ENCODE measurements around the gene ERGIC3.
A peak's percentile ranks its signal among the peaks of the same experiment; 100 is the strongest.
"Not testable (repeated sequence)": the region's sequence is repeated elsewhere in the genome, so short reads cannot be mapped to it uniquely, and the experiment has no call there.

ERGIC3 gene

DNA sequence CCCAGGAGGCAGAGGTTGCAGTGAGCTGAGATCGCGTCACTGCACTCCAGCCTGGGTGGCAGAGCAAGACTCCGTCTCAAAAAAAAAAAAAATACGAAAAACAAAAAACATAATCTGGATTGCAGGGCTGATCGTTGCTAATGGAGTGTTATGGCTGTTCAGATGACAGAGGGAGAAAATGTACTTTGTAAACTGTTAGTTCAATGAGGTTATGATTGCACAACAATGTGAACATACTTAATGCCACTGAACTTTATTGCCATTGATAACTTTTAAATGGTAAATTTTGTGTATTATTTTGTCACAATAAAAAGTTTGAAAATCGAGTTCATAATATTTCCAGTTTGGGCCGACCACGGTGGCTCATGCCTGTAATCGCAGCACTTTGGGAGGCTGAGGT, 22.9 kb upstream of the ERGIC3 start:
- no peak for DNase-seq (ENCODE audit: low read depth)

DNA sequence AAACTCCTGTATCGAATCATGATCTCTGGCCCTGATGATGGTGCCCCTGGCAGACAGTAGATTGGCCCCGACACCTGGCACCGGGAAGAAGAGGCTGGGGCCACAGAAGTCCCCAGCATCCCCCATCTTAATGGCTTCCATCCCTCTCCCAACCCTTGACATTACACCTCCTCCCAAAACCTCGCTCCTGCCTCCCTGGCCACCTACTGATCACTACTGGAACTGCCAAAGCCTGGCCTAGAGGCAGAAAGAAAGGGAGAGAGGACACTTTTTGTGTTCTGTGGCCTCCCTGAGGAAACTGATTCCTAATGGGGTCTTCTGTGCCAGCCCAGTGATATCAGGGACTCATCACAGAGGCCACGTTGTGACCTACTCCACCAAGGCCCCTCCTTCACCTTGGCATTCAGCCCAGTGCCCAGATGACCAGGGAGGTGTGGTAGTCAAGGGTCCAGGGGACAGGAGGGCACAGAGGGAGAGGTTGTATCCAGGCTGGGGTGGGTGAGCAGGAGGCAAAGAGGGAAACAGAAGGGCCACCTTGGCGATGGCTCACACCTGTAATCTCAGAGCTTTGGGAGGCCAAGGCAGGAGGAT, 18.5 kb upstream of the ERGIC3 start:
- DNase-seq (ENCODE audit: low read depth) = no peak

DNA sequence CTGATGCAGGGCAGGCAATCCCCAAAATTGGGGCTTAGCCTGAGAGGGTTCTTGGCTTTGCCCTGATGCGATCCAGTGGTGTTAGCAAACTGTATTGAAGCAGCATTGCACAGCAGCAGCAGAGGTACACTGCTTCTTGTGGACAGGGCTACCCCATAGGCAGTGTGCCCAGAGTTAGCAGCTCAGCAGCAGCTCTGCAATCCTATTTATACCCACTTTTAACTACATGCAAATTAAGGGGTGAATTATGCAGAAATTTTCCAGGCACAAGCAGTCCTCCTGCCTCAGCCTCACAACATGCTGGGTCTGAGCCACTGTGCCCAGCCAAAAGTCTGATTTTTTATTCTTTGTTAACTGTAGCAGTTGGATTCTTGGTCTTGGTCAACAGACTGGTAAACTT, 16.2 kb upstream of the ERGIC3 start:
- DNase-seq (ENCODE audit: low read depth) = no peak

DNA sequence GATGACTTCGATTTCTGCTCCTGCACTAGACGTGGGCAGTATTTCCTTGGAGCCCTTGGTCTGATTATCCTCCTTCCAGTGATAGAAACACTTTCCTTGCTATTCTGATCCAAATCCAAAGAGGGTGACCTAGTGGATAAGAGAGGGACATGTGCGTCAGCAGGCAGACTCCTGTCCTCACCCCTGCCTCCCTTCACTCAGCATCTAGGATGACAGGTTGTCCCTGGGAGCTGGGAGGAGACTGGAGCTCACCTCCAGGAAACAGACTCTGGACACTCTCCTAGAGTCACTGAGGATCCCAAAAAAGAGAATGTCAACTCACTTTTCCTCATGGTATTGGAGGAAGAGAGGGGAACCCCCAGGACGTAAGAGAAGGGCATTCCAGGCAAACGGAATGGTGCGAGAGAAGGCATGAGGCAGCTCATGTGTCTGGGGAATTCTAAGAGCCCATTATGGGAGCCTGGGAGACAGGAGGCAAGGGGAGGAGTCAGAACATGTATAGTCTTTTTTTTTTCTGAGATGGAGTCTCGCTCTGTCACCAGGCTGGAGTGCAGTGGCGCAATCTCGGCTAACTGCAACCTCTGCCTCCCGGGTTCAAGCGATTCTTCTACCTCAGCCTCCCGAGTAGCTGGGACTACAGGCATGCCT, 14.6 kb upstream of the ERGIC3 start:
- DNase-seq (ENCODE audit: low read depth) = no peak

DNA sequence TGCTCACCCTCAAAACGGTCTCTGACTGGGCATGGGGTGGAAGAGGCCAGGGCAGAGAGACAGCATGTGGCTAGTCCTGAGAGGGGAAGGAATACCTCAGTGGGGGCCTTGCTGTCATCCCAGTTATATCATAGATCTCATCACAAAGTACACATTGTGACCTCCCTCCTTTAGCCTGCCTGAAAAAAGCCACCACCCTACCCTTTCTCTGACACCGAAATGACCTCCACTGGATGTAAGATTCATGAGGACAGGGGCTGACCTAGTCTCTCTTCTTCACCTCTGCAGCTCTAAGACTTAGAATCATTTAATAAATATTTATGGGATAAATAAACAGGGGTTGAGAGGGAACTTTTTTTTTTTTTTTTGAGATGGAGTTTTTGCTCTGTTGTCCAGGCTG, 12.3 kb upstream of the ERGIC3 start, which contains the start of gene C20orf173:
C20orf173 (minus strand) TSS at position 101 of the 400 bp plus-strand sequence. CDS start 279 bp downstream, outside the sequence.
- DNase-seq (ENCODE audit: low read depth) = no peak

DNA sequence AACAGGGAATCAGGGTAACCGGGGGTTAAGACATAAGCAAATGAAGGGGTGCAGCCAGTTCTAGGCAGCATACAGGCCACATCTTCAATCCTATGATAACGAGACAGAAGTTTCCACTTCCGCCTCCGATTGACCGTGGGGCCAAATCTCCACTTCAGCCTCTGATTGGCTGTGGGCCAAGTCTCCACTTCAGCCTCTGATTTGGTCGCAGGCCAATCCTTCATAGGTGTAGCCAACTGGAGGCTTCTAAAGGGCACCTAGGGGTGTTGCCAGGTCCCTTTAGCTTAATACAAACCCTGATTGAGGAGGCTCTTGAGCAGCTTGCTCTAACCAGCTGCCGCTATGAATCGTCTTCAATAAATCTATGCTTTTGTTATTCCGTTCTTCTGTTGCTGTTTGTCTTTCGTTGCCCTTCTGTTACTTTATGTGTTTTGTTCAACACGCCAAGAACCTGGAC, 2.1 kb upstream of the ERGIC3 start:
- DNase-seq (ENCODE audit: low read depth) = no peak

DNA sequence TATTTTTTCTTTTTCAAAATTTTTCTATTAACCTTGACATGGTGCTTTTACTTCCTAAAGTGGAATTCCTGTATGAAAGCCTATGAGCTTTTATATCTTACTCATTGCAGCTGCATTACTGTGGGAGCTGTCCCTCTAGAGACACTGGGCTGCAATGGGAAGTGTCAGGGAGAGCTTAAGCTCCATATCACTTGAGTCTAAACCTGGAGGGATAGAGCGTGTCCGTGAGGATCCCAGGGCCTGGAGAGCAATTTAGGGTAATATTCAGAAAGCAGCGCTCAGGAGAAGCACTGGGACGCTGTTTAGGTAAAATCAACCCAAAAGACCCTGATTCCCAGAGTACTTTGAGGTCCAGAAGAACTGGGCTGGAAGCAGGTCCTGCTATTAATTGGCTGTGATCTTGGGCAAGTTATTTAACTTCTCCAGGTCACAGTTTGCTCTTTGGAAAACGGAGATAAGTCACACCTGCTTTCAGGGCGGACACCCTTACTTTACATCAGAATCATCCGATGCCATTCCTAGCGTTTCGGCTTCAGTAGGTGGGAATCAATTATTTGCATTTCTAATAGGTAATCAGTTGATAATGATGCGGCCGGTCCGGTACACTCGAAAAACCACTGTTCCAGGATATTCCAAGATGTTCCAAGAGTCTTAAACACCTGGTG, 628 bp upstream of the ERGIC3 start:
- DNase-seq (ENCODE audit: low read depth) = no peak

DNA sequence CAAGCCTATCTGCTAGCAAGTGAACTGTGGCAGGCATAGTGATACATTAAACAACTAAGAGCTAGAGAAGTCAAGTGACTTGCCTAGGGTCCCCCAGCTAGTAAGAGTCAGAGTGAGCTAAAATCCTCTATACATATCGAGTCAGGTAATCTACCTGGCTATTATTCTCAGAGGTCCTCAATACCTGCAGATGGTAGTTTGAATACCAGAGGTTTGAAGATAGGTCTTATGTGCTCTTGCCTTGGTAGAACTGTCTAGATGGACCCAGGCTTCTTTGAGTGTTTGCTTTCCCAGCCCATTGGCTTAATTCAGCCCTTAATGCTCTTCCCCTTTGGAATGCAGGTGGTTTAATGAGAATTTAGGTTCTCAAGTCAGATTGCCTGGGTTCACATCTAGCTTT, 1.1 kb downstream of the ERGIC3 start:
- no peak for DNase-seq (ENCODE audit: low read depth)

DNA sequence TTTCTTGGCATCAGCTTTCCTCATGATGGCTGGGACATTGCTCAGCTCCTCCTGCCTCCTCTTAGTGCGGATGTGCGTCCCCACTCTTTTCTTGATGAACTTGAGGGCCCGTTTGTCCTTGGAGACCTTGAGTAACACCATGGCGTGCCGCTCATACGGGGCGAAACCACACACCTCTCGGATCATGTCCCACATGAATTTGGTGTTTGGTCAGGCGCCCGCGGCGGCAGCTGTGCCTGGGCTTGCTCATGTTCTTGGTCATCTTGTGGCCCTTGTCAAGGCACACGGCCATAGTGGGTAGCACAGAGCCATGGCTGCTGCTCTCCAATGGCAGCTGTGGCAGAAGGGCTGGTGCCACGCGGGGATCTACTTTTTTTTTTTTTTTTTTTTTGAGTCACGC, 2.6 kb downstream of the ERGIC3 start:
- DNase-seq (ENCODE audit: low read depth) = no peak

DNA sequence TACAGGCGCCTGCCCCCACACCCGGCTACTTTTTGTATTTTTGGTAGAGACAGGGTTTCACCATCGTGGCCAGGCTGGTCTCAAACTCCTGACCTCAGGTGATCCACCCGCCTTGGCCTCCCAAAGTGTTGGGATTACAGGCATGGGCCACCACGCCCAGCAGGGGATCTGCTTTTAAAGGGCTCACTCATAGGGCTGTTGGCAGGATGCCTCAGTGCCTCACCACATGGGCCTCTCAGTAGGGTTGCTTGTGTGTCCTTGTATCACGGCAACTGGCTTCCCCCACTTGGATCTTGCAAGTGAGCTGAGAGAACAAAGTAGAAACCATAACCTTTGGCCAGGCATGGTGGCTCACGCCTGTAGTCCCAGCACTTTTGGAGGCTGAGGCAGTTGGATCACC, 3.1 kb downstream of the ERGIC3 start:
- not testable (repeated sequence) for DNase-seq (ENCODE audit: low read depth)

DNA sequence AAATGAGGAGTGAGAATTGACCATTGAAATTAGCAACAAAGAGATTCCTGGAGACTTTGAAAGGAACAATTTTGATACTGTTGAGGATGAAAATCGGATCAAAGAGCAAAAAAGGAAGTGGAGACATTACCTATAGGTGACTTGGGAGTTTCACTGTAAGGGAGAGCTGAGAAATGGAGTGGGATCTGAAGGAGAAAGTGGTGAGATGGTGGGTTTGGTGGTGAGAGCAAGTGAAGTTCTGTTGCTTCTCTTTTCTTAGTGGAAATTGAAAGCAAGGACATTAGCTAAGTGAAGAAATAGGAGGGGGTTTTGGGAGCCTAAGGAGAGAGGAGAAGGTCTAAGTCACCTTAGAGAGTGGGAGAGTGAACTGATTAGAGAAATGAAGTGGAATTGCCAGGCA, 4.2 kb downstream of the ERGIC3 start:
- no peak for DNase-seq (ENCODE audit: low read depth)

DNA sequence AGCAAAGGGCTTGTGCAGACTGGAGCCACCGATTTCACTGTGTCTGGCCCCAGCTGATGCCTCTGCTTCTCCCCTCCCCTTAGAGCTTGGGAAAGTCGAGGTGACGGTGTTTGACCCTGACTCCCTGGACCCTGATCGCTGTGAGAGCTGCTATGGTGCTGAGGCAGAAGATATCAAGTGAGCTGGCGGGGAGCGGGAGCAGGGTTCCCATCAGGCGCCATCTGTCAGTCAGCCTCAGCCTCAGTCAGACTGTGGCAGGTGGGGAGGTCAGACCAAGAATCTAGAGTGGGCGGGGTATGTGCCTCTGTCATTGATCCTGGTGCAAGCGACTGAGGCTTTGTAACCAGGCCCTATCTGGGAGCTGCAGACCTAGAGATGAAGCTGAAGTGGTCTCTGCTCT, 5.5 kb downstream of the ERGIC3 start:
- no peak for DNase-seq (ENCODE audit: low read depth)

DNA sequence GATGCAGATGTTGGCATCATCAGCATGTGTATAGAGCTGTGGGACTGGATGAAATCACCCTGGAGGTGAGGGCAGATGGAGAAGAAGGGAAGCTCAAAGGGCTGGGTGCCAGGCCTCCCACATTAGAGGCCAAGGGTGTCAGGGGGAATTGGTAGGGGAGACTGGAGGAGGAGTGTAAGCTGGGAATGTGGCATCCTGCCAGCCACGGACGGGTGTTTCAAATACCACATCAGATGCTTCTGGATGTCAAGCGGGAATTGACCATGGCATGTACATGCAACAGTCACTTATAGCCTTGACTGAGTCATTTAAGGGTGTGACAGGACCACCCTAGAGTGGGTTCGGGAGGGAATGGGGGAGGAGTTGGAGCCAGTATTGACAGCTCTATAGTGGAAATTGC, 9.6 kb downstream of the ERGIC3 start:
- DNase-seq (ENCODE audit: low read depth) = peak; percentile 35

DNA sequence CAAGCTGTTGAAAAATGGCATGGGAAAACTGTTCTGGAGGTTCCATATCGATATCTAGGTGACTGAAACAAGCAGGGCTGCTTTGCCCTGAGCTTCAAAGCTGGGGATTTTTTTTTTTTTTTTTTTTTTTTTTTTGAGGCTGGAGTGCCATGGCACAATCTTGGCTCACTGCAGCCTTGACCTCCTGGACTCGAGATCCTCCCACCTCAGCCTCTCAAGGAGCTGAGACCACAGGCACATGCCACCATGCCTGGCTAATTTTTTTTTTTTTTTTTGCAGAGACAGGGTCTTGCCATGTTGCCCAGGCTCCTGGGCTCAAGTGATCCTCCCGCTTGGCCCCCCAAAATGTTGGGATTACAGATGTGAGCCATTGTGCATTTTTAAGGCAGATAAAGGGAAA, 11.0 kb downstream of the ERGIC3 start:
- no peak for DNase-seq (ENCODE audit: low read depth)

DNA sequence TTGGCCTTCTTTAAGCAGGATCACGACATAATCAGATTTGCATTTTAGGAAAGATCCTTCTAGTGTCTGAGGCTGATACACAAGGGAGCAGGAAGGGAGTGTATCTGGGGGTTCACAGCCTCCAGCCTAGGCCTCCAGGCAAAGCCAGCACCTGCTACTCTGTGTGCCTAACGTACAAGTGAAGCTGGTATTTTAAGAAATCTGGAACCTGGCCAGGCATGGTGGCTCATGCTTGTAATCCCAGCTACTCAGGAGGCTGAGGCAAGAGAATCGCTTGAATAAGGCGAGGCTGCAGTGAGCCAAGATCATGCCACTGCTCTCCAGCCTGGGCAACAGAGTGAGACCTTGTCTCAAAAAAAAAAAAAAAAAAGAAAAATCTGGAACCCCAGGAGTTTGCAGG, 13.6 kb downstream of the ERGIC3 start:
- not testable (repeated sequence) for DNase-seq (ENCODE audit: low read depth)

DNA sequence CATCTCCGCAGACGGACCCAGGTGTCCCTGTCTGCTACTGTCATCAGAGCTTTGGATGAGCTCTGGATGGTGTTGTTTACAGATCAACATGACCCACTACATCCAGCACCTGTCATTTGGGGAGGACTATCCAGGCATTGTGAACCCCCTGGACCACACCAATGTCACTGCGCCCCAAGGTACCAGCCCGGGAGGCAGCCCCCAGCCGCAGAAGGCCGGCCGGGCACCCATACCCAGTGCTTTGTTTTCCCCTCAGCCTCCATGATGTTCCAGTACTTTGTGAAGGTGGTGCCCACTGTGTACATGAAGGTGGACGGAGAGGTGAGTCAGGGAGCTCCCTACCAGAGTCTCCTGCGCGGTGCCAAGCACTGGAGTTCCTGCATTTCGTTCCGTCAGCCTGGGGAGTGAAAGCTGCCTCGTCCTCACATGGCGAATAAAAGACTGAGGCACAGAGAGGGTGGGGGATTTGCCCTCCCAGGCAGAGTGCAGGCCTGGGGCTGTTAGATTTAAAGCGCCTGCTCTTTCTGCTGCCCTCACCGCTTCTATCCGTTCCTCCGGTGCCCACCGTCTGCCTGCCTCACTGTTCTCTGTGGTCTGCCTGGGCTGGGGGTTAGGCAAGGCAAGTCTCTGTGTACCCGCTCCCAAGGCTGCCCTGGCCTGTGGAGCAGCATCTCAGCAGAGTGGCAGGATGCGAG, 14.2 kb downstream of the ERGIC3 start:
- DNase-seq (ENCODE audit: low read depth) = no peak

DNA sequence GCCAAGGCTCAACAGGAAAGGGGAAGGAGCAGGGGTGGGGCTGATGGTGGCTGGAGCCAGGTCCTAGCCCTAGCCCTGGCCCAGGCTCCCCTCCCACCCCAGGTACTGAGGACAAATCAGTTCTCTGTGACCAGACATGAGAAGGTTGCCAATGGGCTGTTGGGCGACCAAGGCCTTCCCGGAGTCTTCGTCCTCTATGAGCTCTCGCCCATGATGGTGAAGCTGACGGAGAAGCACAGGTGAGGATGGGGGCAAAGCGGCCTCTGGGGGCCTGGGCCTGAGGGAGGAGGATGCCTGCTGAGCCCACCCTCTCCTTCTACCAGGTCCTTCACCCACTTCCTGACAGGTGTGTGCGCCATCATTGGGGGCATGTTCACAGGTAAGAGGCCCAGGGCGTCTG, 15.0 kb downstream of the ERGIC3 start:
- no peak for DNase-seq (ENCODE audit: low read depth)

DNA sequence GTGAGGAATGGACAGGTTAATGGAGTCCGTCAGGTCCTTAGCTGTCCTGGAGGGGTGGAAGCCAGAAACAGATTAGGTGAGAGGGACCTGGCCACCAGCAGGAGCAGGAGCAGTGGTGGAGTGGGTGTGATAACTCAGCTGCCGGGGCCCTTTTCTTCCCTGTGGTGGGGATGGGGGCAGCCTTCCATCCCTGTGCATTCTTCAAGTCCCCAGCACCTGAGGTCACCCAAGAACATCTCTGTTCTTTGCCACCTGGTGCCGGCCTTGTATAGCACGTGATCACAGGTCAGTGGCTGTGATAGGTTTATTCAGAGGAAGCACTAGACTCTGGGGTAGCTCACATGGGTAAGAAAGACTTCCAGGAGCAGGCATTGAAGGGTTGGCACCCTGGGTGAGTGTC, 16.6 kb downstream of the ERGIC3 start:
- no peak for DNase-seq (ENCODE audit: low read depth)

DNA sequence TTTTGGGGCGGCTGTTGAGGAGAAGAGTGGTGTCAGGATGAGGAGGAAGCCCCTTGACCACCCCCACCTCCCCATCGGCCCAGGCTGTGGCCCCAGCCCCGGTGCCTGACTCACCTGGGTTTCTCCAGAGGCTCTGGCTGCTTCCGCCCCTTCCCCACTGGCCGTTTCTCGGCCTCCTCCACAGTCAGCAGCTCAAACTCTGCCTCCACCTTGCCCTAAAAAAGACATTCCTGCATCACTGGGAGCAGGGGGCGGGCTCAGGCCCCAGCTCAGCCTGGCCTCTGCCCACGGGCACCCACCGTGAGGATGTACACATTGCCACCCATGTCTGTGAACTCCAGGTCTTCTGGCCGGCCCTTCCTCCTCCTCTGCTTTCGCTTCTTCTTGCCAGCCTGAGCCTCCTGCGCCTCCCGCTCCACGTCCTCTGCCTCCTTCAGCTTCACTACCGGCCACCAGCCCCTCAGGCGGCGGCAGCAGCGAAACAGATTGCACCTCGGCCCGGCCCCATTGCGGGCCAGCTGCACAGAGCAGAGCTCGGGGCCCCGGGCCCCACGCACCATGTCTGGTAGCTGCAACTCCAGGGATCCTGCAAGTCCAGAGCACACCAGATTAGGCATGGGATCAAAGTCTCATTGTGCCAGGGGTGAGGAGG, 17.3 kb downstream of the ERGIC3 start:
- no peak for DNase-seq (ENCODE audit: low read depth)

DNA sequence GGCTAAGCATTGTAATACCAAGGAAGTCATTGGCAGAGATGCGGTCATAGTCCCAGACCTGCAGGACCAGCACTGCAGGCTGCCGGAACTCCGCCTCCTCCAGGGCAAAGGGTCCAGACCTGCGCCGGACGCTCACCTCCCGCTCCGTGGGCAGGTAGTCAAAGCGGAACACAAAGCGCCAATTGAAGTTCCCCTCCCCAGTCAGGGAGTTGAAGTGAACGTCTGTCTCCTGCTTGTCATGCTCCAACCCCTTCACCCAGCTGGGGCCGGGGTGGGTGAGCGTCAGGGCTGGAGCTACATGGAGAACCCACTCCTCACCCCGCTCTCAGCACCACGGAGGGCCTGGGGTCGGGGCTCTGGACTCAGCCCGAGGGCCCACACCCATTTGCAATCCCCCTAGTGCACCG, 18.2 kb downstream of the ERGIC3 start:
- DNase-seq (ENCODE audit: low read depth) = no peak

DNA sequence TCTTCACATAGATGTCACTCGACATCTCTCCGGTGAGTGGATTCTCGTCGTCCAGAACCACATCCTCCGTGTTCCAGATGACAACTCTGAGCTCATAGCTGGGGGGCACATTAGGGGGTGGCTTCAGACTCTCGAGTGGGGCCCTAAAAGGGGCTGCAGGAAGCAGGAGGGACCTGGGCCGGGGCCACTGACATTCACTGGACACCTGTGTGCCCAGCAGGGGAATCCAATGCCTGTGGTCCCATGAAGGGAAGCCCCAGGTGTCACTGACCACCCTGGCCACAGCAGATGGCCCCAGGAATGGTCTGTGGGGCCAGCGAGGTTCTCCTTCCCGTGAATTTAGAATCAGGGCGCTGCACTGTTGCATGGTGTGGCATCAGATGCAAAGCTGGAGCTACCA, 18.7 kb downstream of the ERGIC3 start:
- DNase-seq (ENCODE audit: low read depth) = no peak

DNA sequence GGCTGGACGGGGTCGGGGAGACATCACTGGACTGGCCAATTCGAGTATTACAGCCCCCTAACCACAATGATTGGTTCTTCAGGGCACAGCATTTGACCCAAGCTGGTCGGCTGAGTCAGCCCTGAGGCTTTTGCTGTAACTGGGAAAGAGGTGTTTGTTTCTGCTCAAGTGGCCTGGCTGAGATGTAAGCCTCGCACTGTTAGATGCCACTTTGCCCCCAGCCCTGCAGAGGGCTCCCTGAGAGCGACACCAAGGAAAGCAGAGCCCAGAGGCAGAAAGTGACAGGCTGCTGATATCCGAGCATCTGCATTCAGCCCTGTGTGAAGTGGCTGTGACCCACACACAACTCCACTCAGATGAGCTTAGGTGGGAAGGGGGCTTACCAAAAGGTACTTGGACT, 19.4 kb downstream of the ERGIC3 start:
- DNase-seq (ENCODE audit: low read depth) = no peak
